Activated CD8-positive, alpha-beta memory T cell treated with anti-CD3 and anti-CD28 coated beads, Interleukin-2, amount 50 U/mL, for 1 hour (primary cell): ENCODE data around the gene DROSHA.
"Not testable (repeated sequence)": the region's sequence is repeated elsewhere in the genome, so short reads cannot be mapped to it uniquely, and the experiment has no call there.

Experiments
- DNase-seq: peaks from one replicate; pipeline ENCODE4 v3.0.0-alpha.2; 2020; ENCODE audit errors: extremely low read depth

Gene DROSHA, protein sequence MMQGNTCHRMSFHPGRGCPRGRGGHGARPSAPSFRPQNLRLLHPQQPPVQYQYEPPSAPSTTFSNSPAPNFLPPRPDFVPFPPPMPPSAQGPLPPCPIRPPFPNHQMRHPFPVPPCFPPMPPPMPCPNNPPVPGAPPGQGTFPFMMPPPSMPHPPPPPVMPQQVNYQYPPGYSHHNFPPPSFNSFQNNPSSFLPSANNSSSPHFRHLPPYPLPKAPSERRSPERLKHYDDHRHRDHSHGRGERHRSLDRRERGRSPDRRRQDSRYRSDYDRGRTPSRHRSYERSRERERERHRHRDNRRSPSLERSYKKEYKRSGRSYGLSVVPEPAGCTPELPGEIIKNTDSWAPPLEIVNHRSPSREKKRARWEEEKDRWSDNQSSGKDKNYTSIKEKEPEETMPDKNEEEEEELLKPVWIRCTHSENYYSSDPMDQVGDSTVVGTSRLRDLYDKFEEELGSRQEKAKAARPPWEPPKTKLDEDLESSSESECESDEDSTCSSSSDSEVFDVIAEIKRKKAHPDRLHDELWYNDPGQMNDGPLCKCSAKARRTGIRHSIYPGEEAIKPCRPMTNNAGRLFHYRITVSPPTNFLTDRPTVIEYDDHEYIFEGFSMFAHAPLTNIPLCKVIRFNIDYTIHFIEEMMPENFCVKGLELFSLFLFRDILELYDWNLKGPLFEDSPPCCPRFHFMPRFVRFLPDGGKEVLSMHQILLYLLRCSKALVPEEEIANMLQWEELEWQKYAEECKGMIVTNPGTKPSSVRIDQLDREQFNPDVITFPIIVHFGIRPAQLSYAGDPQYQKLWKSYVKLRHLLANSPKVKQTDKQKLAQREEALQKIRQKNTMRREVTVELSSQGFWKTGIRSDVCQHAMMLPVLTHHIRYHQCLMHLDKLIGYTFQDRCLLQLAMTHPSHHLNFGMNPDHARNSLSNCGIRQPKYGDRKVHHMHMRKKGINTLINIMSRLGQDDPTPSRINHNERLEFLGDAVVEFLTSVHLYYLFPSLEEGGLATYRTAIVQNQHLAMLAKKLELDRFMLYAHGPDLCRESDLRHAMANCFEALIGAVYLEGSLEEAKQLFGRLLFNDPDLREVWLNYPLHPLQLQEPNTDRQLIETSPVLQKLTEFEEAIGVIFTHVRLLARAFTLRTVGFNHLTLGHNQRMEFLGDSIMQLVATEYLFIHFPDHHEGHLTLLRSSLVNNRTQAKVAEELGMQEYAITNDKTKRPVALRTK (N-terminal part only)

DNA sequence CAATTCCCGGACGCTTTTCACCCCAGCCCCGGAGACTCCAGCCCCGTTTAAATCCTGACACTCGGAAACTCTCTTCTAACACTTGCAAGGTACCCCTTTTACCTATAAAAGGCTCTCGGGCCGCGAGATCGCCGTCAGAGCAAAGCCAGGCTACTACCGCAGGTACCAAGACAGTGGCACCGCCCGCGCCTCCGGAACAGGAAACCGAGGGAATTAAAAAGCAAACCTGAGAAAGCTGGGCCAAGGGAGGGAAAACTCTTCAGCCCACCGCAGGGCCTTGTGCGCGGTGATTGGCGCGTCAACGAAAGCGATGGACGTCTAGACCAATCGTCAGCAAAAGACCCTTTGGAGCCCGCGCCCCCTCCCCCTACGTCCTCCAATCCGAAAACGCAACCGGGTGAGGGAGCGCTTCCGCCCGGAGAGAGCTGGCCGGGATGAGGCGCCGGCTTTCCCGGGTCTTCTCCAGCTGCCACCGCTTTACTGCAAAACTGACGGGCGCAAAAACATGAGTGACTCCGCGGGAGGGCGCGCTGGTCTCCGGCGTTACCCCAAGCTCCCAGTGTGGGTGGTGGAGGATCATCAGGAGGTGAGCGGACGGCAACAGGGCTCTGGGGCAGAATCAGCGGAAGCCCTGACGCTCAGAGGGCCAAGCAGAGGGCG, at the start of gene DROSHA, which contains the start of gene C5orf22:
Gene DROSHA, minus strand, starts transcription at position 206 of the 660 bp plus-strand sequence. CDS start 3,034 bp downstream, outside the sequence.
Gene C5orf22, plus strand, starts transcription at position 414 of the 660 bp plus-strand sequence. Its CDS starts 92 bp downstream, at position 506.
- peak; percentile 78 for DNase-seq

DNA sequence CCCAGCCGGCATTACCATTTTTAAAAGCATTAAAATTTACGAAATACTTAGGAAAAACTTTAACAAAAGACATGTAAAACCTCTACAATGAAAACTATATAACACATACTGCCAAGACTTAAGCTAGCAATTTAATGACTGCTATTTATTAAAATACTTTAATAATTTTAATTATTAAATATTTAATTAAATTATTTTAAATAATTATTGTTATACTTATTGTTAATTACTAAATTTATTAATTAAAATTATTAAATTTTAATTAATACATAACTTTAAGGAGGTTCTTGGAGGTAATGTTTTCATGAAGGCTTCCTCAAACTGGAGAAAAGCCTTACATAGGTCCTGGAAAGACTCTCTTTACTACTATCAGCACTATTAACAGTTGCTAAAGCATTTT, 47.7 kb upstream of the DROSHA start:
- DNase-seq = no peak

DNA sequence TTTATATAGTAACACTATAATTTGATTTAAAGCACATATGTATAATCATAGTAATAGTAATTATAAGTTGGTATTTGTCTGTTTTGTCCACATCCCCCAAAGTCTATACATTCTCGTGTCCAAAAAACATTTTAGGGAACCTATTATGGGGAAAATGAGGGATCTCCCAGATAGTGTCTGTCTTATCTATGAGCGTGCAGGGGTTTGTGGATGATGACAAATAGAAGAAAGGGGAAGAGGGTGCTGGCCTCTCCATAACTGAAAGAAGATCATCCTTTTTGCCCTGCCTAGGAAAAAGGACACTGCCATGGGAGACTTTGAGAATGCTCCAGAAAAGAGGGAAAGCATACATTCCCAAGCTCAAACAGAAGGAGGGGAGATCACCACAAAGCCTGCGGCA, 45.5 kb upstream of the DROSHA start:
- DNase-seq = no peak

DNA sequence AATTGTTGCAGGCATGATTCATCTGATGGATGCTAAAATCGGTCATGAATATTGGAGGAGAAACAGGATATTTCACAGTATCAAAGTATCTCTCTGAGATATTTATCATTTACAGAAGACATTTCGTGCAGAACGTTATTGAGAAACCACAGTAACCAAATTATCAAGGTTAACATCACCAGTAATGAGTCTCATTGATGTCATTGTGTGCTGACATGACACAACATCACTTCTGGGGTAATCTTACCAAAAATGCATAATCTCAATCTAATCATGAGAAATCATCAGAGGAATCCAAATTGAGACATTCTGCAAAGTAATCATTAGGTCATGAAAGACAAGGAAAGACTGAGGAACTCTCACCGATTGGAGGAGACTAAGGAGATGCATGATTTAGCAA, 42.9 kb upstream of the DROSHA start:
- no peak for DNase-seq

DNA sequence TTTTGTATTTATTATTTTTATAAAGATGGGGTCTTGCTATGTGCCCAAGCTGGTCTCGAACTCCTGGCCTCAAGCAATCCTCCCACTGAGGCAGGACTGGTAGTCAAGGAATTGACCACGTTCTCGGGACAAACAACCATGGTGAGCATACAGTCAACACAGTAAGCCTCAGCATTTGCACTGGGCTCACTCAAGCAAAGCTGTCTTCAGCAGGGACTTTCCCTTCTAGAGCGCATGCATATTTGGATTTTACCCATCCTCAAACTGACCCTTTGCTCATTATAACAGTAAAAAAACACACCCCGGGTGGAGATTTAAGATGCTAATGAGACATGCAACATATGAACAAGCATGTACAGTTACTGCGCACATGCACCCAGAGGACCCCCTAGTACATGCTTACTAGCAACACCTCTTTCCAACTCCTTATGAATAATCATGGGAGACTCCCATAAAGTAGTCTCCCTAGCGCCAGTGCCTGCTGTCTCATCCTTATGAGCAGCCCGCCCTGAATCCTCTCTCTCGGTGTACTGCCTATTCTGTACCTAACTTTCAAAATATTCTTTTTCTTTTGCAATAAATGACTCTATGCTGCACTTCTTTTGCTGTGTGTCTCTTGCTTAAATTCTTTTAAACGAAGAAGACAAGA, 41.7 kb upstream of the DROSHA start:
- DNase-seq = no peak

DNA sequence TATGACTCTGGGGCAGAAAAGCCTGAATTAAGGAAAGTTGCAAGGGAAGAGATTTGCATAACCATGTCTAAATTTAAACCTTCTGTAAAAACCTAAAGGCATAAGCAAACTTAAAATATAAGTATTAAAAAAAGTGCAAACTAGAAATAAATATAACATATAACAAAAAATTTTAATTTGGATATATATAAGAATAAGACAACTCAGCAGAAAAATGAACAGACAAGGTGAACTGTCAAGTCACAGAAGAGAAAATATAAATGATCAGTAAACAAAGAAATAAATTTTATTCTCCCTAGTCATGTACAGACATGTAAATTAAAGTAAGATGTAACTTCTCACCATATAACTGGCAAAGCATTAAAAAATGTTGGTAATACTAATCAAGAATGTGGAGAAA, 37.2 kb upstream of the DROSHA start:
- no peak for DNase-seq

GRCh38 chr5:31568302-31568835, 36.5 kb upstream of the DROSHA start:
- DNase-seq = no peak

- DNase-seq = not testable (repeated sequence)
Observed at GRCh38 chr5:31566362-31566761, 34.5 kb upstream of the DROSHA start.

GRCh38 chr5:31563216-31563615, 31.3 kb upstream of the DROSHA start:
- DNase-seq = no peak

GRCh38 chr5:31561946-31562345, 30.1 kb upstream of the DROSHA start:
- no peak for DNase-seq

DNA sequence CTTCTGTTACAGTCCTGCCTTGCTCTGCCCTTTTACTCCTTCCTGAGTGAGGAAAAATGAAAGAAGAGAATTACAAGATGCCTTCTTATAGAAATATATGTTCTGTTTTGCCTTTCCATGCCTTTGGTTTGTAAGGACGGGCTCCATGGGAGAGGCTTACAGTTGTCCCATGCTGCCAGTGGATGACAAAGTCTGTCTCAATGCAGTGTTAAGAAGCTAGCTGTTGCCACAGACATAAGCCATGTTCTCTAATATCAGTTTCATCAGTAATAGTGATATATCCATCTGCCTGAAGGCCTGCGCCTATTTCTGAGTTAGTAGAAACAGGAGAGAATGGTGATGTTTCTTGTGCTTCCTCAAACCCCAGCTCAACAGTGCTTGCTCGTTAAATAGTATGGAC, 28.0 kb upstream of the DROSHA start:
- no peak for DNase-seq

DNA sequence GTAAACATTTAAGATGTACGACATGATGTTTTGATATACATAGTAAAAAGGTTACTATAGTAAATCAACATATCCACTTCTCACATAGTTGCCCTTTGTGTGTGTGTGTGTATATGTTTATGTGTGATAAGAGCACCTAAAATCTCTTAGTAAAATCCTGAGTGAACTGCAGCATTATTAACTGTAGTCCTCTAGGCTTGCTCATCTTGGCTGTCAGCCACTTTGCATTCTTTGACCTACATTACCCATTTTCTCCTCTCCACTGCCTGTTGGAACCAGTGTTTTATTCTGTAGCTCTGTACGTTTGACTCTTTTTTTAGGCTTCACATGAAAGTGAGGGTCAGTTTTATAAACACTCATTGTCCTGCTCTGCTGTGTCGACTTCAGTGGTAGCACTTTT, 24.6 kb upstream of the DROSHA start:
- no peak for DNase-seq

DNA sequence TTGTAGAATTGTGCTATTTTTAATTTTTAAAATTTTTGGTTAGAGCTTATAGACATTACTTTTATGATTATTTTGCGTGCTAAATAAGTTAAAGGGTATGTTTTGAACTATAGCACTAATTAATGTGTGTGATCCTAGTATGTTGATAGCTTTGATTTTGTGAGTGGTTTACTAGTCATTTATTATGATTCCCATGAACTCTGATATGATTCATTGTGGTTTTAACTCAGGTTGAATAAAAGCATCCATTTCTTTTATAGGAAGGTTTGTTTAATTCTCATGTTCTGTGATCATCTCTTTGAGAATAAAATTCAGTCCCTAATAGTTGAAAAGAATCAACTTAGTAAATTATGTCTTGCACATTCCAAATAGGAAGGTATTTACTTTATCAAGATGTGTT, 22.7 kb upstream of the DROSHA start:
- no peak for DNase-seq

GRCh38 chr5:31553863-31554262, 22.0 kb upstream of the DROSHA start:
- DNase-seq = no peak

DNA sequence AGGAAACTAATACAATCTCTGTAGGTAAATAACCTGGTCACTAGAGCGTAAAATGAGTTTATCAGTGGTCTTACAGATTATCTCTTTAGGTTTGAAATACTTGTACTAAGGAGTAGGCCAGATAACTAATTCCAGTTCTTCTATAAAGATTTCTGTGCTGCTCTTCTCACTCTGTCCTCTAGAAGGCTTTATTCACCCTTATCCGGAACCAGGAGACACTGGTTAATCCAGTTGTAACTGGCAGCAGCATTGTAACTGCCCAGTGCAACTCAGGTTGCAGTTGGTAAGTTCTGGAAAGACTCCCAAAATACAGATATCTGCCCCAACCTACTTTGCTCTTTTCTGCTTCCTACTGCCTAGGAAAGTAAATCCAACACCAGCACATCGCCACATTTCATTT, 20.0 kb upstream of the DROSHA start:
- no peak for DNase-seq

DNA sequence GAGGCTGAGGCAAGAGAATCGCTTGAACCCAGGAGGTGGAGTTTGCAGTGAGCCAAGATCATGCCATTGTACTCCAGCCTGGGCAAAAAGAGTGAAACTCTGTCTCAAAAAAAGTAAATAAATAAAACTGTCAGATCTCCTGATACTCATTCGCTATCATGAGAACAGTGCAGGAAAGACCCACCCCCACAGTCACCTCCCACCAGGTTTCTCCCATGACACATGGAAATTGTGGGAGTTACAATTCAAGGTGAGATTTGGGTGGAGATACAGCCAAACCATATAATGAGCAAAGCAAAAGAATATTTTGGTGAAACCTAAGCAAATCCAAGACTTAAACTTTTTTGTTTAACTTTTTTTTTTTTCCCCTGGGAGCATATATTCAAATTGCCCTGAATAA, 17.2 kb upstream of the DROSHA start:
- not testable (repeated sequence) for DNase-seq

DNA sequence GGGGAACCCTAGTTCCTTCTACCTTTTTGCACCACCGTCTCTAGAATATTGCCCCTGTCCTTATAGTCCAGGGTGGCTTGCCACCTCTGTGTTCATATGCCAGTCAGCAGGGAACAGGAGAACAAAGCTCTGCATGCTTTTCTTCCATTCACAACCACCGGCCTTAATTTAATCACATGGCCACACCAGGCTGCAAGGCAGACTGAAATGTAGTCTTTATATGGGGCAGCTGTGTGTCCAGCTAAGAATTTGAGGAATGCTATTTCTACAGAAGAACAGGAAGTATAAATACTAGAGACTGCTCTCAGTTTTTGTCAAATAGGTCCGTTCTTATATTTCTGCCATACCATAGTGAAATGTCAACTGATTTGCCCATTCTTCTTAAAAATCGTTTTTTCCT, 6.0 kb upstream of the DROSHA start:
- no peak for DNase-seq

DNA sequence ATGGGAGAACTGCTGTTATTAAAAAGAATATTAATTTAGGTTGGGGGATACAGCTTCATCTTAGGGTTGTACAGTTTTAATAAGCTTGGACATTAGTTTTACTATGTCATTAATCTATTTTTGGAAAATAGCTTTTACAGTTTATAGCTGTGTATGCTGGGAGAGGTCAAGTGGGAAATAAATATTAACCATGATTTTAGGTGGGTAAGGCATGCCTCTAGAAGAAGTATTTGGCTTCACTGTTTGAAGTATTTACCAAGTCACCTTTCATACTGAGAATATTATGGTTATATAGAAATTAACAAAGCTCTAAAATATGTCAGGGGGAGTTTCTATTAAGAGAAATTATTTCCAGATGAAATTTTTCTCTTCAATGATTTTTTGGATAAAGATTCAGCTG, 5.5 kb upstream of the DROSHA start:
- DNase-seq = no peak

- DNase-seq = no peak
Observed at GRCh38 chr5:31536873-31537272, 5.0 kb upstream of the DROSHA start.

- no peak for DNase-seq
Observed at GRCh38 chr5:31534527-31535046, 2.7 kb upstream of the DROSHA start.

GRCh38 chr5:31531543-31531887, 378 bp downstream of the DROSHA start:
- DNase-seq = no peak
